ENCODE data around the gene ATP6V1C2.
"Not testable (repeated sequence)": the region's sequence is repeated elsewhere in the genome, so short reads cannot be mapped to it uniquely, and the experiment has no call there.

The ATP6V1C2 gene

GRCh38 chr2:10768063-10768507, 46.7 kb downstream of the ATP6V1C2 start:
- no peak for DNase-seq (ENCODE audit: low spot score)

DNA sequence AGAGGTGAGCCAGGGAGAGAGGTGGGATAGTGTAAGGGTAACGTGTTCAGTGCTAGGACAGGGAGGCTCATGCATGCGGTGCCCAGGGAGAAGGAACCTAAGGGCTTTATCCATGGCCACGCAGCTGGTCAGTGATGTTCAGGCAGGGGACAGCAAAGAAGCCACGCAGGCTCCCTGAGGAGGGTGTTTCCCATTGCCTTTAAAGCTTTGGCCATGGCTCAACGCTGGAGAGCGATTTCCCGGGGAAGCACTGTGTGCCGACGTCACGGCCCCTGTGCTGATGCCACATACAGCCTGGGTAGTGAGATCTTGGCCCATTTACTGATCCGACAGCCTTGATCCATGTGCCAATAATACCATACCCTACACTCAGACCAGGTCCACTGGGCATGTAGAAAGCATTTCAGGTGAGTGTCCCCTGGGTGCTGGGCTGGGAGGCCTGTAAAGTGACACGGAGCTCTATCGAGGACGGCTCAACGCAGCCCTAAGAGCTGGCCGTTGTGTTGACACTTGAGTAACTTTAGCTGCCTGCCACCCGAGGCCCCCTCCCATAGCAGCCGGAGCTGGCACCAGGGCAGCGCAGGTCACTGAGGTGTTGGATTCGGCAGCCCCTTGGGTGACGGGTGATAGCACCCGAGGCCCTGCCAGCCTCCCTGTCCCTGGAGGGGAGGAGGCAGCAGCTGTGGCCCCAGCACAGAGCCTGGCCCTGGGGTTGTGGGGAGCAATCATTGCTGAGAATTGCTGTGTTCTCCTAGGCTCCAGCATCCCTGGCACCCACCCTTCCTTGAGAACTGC, 49.7 kb downstream of the ATP6V1C2 start:
- no peak for DNase-seq (ENCODE audit: low spot score)

GRCh38 chr2:10771786-10772185, 50.4 kb downstream of the ATP6V1C2 start:
- DNase-seq (ENCODE audit: low spot score) = no peak

DNA sequence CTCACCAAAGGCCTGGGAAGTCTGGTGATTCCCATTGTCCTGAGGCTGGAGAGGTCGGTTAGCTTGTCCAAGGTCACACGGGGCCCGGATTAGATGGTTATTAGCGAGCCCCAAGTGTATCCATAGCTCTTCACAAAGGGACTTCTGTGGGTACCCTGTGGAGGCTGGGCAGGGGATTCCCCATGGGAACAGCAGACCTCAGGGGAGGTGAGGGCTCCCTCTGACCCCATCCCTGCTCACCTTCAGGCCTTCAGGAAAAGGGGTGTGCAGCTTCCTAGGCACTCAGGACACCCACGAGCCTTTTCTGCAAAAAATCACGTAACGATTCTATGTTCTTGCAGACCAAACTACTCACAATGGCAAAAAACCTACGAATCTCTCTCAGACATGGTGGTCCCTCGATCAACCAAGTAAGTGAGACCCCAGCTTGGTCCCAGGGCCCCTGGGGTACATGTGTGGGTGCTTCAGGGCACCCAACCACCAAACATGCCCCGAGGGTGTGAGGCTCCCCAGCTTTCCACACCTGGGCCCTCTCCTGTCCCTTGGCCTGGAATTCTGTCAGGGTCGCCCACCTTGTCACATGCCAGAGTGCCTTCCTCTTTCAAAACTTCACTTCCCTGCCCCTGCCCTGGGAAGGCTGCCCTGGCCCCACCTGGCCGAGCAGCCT, 50.9 kb downstream of the ATP6V1C2 start:
- DNase-seq (ENCODE audit: low spot score) = no peak

GRCh38 chr2:10772868-10773215, 51.4 kb downstream of the ATP6V1C2 start:
- no peak for DNase-seq (ENCODE audit: low spot score)

DNA sequence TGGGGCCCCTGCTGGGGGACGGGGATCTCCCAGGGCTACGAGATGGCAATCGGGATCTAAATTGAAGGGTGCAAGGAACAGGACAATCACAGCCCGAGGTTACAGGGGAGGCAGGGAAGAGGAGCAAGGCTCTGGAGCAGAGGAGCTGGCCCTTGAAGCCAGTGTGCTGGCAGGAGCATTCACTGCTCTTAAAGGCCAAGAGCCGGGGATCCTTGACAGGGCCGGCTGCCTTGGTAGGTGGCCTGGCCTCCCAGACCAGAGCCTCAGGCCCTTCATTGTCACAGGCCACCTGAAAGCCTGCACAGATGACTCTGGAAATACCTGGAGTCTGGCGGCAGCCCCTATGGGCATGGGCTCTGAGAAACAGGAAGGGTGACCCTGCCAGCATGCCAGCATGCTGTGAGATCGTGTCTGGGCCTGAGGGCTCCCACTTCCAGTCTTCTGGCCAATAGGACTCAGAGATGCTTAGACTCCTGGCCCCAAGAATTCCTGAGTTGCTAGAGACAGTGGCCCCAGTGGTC, 52.5 kb downstream of the ATP6V1C2 start:
- no peak for DNase-seq (ENCODE audit: low spot score)

DNA sequence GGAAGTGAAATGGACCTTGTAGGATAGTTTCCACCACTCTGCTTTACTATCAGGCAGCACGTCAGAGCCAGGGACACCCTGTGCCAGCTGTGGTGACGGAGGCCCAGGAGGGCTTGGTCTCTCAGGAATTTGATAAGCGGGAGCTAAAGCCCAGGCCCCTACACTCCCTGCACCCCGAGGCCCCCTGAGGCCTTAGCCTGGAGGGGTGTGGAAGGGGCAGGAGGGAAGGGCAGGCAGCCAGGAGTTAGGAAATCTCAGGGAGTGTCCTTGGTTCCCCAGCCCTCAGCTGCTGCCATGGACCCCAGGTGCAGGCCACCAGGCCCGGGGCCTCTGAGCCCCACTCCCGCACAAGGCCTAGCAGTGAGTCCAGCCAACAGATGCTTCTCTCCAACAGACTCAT, 53.0 kb downstream of the ATP6V1C2 start:
- no peak for DNase-seq (ENCODE audit: low spot score)

DNA sequence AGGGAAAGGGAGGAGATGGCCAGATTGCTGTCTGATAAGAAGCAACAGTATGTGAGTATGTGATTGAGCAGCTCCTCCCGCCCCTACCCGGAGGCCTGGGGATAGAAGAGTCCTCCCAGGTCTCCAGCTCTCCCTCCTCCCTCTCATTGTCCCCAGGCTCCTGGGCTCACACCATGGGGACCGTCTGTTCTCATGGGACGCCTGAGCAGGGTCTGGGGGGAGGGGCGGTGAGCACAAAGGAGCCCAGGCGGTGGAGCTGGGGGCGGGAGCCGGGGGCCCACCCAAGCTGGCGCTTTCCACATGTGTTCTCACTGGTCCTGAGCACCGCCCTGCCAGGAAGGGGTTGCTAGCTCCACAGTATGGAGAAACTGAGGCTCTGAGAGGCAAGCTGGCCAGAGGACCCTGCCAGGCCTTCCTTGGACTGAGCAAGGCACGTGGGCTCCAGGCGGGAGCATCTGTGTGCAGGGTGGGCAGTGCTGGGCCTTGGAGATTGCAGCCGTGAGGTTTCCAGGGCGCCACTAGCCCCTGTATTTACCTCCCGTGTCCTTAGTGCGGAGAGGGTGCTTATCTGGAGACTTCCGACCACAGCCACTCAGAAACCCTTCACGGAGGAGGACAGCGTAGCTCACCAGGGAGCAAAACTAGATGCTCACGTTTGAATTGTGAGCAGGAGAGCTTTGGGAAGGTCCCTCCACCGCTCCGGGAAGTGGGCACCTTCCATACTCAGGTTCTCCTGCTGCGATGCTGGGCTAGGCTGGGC, 53.8 kb downstream of the ATP6V1C2 start:
- no peak for DNase-seq (ENCODE audit: low spot score)

GRCh38 chr2:10775831-10776230, 54.4 kb downstream of the ATP6V1C2 start:
- no peak for DNase-seq (ENCODE audit: low spot score)

GRCh38 chr2:10776231-10776977, 55.0 kb downstream of the ATP6V1C2 start:
- DNase-seq (ENCODE audit: low spot score) = no peak

DNA sequence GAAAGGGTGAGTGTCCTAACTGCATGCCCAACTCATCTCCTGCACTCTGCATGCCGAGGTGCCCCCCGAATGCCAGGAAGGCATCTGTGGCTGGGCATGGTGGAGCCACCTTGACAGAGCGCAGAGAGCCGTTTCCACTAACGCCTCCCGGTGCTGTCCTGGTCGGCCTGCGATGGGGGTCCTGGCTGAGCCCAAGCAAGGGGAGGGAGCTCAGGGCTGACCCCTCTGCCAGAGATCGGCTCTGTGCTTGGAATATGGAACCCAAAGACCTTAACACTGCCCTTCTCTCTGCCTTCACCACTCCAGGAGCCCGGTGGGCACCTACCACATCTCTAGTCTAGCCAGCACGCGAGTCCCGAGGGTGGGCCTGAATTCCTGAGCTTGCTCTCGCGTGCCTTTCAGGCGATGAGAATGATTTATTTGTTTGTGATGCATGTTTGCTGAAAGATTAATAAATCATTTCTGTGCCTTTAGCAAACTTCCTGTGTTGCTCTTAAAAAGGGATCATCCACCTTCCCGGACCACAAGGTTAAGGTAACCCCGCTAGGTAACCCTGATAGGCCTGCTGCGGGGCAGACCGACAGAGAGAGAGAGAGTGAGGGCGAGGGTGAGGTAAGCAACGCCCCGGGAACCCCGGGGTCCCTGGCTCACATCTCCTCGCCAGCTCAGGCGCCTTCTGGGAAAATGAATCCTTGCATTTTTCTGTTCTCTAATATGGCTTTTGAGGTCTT, 55.8 kb downstream of the ATP6V1C2 start:
- no peak for DNase-seq (ENCODE audit: low spot score)

DNA sequence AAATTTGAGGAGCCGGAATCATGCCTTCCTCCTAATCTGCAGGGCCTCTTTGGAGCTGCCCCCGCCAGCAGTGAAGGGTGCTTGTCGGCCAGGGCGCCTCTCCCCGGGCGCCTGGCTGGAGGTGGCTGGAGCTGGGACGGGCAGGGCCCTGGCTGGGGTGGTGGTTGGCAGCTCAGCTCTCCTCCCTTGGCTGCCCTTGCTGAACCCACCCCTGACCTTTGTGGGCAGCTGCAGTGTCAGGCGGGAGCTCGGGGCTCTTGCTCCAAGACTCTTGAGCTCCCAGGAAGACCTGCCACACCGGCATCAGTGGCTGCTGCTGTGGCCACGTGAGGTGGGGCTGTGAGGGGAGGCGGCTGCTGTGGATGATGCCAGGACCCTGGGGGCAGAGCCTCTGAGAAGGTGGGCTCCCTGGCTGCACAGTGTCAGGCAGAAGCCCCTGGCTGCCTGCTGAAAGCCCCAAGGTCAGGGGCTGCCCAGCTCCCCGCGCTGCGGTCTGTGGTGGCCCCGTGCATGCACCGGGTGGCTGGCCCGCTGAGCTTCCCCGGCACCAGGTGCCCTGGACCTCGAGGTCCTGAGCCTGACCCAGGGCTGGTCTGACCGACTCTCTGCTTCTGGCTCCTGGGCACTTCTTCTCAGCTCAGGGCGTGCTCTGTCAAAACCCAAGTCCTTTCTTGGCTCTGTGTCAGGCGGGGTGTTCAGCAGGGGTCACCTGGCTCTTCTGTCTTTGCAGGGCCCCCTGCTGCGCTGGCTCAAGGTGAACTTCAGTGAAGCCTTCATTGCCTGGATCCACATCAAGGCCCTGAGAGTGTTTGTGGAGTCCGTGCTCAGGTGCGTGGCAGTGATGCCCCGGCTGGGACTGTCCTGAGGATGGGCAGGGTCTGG, 56.7 kb downstream of the ATP6V1C2 start:
- no peak for DNase-seq (ENCODE audit: low spot score)

DNA sequence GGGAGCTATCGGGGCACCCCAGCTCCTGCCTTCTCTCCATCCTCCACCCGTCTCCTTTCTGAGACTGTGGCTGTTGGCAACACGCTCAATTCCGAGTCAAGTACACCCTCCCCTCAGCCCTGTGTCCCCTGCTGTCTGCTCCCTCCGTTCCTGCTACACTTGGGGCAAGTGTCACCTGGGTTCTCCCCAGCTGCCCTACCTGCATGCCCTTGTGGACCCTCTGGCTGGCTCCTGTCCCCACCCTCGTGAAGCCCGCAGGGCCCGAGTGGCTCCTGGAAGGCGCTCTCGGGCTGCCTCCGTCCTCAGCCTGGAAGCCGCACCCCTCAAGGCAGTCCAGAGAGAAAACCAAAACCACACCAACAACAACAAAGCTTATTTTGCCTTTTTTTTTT, 57.3 kb downstream of the ATP6V1C2 start:
- no peak for DNase-seq (ENCODE audit: low spot score)

DNA sequence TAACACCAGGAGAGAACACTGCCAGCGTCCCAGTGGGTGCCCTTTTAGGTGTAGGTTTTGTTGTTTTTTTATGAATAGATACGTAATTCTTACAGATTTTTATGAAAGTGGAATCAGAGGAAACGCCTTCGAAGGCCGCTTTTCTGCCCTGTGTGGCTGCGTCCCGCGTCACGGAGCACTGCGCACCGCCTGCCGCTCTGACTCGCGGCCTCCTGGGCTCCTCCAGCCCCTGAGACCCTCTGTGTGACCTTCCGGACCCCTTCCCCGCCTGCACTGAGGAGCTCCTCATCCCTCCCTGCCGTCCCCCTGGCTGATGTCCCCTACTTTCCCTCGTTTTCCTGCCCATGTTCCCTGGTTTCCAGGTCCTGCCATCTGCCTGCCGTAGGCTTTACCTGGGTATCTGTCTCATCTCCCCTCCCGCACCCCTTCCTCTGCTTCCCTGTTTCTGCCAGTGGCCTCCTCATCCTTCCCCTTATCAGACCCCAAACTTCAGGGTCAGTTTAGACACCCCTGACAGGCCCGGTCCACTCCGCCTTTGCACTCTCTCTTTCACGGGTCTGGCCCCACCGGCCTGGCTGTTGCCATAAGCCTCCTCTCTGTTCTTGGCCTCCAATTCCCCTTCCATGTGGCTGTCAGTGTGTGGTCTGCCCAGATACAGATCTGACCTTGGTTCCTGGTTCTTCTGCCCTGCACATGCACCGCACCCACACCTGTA, 58.5 kb downstream of the ATP6V1C2 start:
- no peak for DNase-seq (ENCODE audit: low spot score)

DNA sequence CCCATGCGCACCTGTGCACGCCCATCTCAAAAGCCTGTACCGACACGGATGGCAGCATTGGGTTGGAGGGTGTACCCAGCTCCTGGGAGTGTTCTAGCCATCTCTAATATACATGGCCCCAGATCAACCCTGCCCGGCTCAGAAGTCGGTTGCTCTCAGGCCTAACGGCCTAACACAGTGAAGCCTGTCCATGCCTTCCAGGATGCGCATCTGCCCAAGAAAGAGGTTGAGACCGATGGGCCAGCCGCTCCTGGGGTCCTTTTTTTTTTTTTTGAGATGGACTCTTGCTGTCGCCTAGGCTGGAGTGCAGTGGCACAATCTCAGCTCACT, 59.0 kb downstream of the ATP6V1C2 start:
- DNase-seq (ENCODE audit: low spot score) = no peak

DNA sequence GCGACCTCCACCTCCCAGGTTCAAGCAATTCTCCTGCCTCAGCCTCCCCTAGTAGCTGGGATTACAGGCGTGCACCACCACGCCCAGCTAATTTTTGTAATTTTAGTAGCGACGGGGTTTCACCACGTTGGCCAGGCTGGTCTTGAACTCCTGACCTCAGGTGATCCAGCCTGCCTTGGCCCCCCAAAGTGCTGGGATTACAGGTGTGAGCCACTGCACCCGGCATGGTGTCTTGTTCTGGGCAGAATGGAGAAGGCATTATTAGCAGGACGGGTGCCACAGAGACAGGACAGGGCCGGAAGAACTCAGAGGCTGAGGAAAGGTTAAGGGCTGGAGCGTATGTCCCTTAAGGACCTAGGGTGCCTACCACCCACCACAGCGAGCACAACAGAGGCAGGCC, 59.4 kb downstream of the ATP6V1C2 start:
- not testable (repeated sequence) for DNase-seq (ENCODE audit: low spot score)

DNA sequence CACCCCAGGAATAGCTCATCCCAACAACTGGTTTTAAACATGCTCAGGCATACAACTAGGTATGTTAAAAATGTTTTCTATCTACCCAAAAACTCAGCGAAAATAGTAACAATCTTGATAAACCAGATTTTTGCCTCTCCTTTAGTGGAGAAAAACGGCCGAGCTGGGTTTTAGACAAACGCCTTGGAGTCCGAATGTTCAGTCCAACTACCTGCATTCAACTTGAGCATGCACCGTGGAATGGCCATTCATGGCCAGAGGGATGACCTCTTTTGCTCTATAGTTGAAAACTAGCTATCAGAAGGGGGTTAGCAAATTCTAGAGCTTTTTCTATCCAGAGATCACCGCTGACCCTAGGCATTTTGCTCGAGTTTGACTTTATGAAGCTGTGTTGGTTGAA, 60.3 kb downstream of the ATP6V1C2 start:
- DNase-seq (ENCODE audit: low spot score) = no peak

DNA sequence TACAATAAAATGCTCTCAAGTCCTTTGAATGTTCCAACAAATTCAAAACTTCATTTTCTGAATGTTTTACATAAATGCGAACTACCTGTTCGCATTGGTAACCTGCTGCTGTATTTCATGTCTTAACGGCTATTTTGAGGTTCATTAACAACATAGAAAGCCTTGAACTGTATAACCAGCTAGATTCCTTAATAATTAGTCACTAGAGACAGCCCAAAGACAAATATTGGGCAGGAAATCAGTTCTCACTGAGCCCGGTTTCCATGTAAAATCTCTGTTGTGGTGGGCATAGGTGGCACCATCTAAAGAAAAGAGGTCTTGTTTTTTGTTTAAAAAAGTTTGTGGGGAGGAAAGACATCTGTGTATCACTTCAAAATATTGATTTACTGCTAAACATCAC, 62.0 kb downstream of the ATP6V1C2 start:
- no peak for DNase-seq (ENCODE audit: low spot score)

DNA sequence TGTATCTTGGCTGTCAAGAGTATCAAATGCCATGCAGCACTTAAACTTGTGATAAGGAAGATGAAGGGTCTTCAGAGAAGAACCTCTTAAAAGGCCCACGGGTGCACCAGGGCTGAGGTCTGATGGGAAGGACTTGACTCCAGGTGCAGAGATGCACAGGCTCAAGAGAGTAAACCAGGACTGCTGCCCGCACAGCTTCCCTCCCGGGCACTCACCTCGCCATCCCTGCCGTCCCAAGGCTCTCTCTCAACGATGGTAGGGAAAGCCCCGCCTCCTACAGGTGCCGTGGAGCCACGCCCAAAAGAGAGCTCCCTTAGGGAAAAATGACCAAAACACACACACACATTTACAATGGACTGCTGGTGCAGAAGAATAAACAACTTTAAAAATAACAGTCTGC, 63.3 kb downstream of the ATP6V1C2 start:
- DNase-seq (ENCODE audit: low spot score) = no peak

DNA sequence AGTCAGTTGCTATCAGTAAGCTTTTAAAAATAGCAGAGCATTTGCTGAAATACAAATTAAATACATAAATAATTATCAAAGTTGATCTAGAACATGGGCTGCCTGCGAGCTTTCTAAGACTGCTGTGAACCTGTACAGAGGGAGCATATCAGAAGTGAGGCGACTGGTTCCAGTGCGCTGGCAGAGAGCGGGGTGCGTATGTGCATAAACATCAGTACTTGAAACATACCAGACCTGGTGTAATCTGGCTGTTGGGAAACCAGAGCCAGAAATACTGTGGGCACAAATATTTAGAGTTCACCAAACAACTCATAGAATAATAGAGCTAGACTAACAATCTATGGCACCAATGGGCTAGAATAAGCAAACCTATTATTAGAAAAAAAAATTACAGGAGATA, 63.8 kb downstream of the ATP6V1C2 start:
- no peak for DNase-seq (ENCODE audit: low spot score)

Measured in LoVo (cell line).